GM23338 (cell line): ENCODE data around the gene PSMD5. TPM values are rescaled to one million over a fixed set of nuclear protein-coding genes. Genes with fewer than 3 reads are reported as not detected.

Experiments used
- ATAC-seq: fragments of 200-7000 bp; cut with Tn5 transposase; 3 replicates; pipeline ENCODE4 v1.9.1; 2020
- DNase-seq: peaks from one replicate; pipeline ENCODE4 v3.0.0-alpha.2; 2015; ENCODE audit warnings: low spot score
- H2AFZ ChIP-seq: fragments of 200-600 bp; sonication (generic); 2 replicates; pipeline ENCODE4 v1.8.0; 2016; ENCODE audit warnings: antibody characterized with exemption, mild to moderate bottlenecking, moderate library complexity
- H3F3A ChIP-seq: fragments of 200-600 bp; sonication (generic); replicated peaks from 2 replicates; pipeline ENCODE4 v1.8.0; 2017; ENCODE audit warnings: antibody characterized with exemption, mixed run types, low read depth
- H3K27ac ChIP-seq: fragments of 200-600 bp; sonication (generic); 2 replicates; pipeline ENCODE4 v1.6.1; 2016; ENCODE audit warnings: low read depth
- H3K27me3 ChIP-seq: fragments of 200-600 bp; sonication (generic); 2 replicates; pipeline ENCODE4 v1.8.0; 2016; ENCODE audit warnings: mild to moderate bottlenecking, mixed run types, moderate library complexity; ENCODE audit not compliant: insufficient read depth
- H3K36me3 ChIP-seq: fragments of 200-600 bp; sonication (generic); 2 replicates; pipeline ENCODE4 v1.8.0; 2016; ENCODE audit warnings: mild to moderate bottlenecking; ENCODE audit not compliant: insufficient read depth
- H3K4me1 ChIP-seq: fragments of 200-600 bp; sonication (generic); 2 replicates; pipeline ENCODE4 v1.8.0; 2016; ENCODE audit warnings: mild to moderate bottlenecking, moderate library complexity; ENCODE audit not compliant: insufficient read depth
- H3K4me2 ChIP-seq: fragments of 200-600 bp; sonication (generic); 2 replicates; pipeline ENCODE4 v1.7.1; 2017; ENCODE audit warnings: mixed run types
- H3K4me3 ChIP-seq: fragments of 200-600 bp; sonication (generic); 2 replicates; pipeline ENCODE4 v1.6.1; 2016; ENCODE audit warnings: mixed run types
- H3K79me2 ChIP-seq: fragments of 200-600 bp; sonication (generic); replicated peaks from 2 replicates; pipeline ENCODE4 v1.8.0; 2017; ENCODE audit warnings: mild to moderate bottlenecking; ENCODE audit not compliant: insufficient read depth
- H3K9me2 ChIP-seq: fragments of 200-600 bp; sonication (generic); 2 replicates; pipeline ENCODE4 v1.8.0; 2017; ENCODE audit not compliant: insufficient read depth
- H4K20me1 ChIP-seq: fragments of 200-600 bp; sonication (generic); replicated peaks from 2 replicates; pipeline ENCODE4 v1.8.0; 2017; ENCODE audit warnings: mild to moderate bottlenecking; ENCODE audit not compliant: insufficient read depth
- H3K27ac Mint-ChIP-seq: 2 replicates; pipeline ENCODE4 v1.8.0; 2020; ENCODE audit warnings: inconsistent platforms, mild to moderate bottlenecking, moderate library complexity, mixed read lengths
- H3K27me3 Mint-ChIP-seq: 3 replicates; pipeline ENCODE4 v1.8.0; 2022; ENCODE audit warnings: low read depth, mild to moderate bottlenecking, moderate library complexity, mixed read lengths, inconsistent platforms; ENCODE audit not compliant: insufficient read depth, poor library complexity
- H3K36me3 Mint-ChIP-seq: 3 replicates; pipeline ENCODE4 v1.8.0; 2021; ENCODE audit warnings: low read depth, mild to moderate bottlenecking, inconsistent platforms, moderate library complexity, mixed read lengths
- H3K4me1 Mint-ChIP-seq: 3 replicates; pipeline ENCODE4 v1.8.0; 2020; ENCODE audit warnings: mild to moderate bottlenecking, inconsistent platforms, mixed read lengths
- H3K4me3 Mint-ChIP-seq: 3 replicates; pipeline ENCODE4 v1.8.0; 2021; ENCODE audit warnings: moderate library complexity, mild to moderate bottlenecking, inconsistent platforms, mixed read lengths
- H3K9me3 Mint-ChIP-seq: 3 replicates; pipeline ENCODE4 v1.8.0; 2020; ENCODE audit warnings: moderate library complexity, mild to moderate bottlenecking, inconsistent platforms, mixed read lengths
- CREB1 ChIP-seq: fragments of 250-450 bp; sonication (Bioruptor Pico); IDR thresholded peaks from 2 replicates; pipeline ENCODE4 v1.5.0; 2020; ENCODE audit warnings: low read depth, mild to moderate bottlenecking, moderate library complexity
- EZH2 ChIP-seq: fragments of 200-600 bp; sonication (generic); IDR thresholded peaks from one replicate; pipeline ENCODE4 v1.8.0; 2017; ENCODE audit warnings: antibody characterized with exemption, mild to moderate bottlenecking, low read depth; ENCODE audit not compliant: unreplicated experiment
- EZH2phosphoT487 ChIP-seq: fragments of 200-600 bp; sonication (generic); IDR thresholded peaks from one replicate; pipeline ENCODE4 v1.8.1; 2018; ENCODE audit warnings: antibody characterized with exemption; ENCODE audit not compliant: unreplicated experiment
- JUNB ChIP-seq: IDR thresholded peaks from one replicate; pipeline ENCODE4 v1.6.1; 2016; ENCODE audit warnings: antibody characterized with exemption; ENCODE audit not compliant: unreplicated experiment
- NANOG ChIP-seq: IDR thresholded peaks from 2 replicates; pipeline ENCODE4 v1.6.1; 2016; ENCODE audit warnings: antibody characterized with exemption, borderline replicate concordance
- POLR2AphosphoS5 ChIP-seq: IDR thresholded peaks from 2 replicates; pipeline ENCODE4 v1.6.1; 2016; ENCODE audit warnings: antibody characterized with exemption, low read depth
- STAT1 ChIP-seq: IDR thresholded peaks from one replicate; pipeline ENCODE4 v1.6.1; 2016; ENCODE audit warnings: antibody characterized with exemption; ENCODE audit not compliant: unreplicated experiment
- ZNF114 ChIP-seq: fragments of 250-450 bp; sonication (Bioruptor Pico); IDR thresholded peaks from 2 replicates; pipeline ENCODE4 v1.5.0; 2020; ENCODE audit warnings: mild to moderate bottlenecking, moderate library complexity
- ZNF331 ChIP-seq: fragments of 250-450 bp; sonication (Bioruptor Pico); IDR thresholded peaks from 2 replicates; pipeline ENCODE4 v1.5.0; 2020; ENCODE audit warnings: low read depth, mild to moderate bottlenecking, moderate library complexity
- polyA plus RNA-seq: library from polyadenylated mRNA; unstranded; fragments of >200 nt; fragmentation: Nextera tagmentation; extraction: Ambion mirVana; gene quantifications from 2 replicates; pipeline ENCODE4 v1.2.1, GENCODE V29; 2016
- total RNA-seq: library from RNA; depleted of rRNA; stranded (reverse); fragments of >200 nt; shearing (Covaris generic); gene quantifications from 2 replicates; pipeline ENCODE4 v1.2.3, GENCODE V29; 2014
- TF ChIP-seq, protein P1 (sequence below): fragments of 250-450 bp; sonication (Bioruptor Pico); IDR thresholded peaks from 2 replicates; pipeline ENCODE4 v1.5.0; 2020; ENCODE audit warnings: mild to moderate bottlenecking, moderate library complexity
- TF ChIP-seq, protein P2 (sequence below): IDR thresholded peaks from 2 replicates; pipeline ENCODE4 v1.6.1; 2016; ENCODE audit warnings: antibody characterized with exemption
- TF ChIP-seq, protein P3 (sequence below), 2 experiments: fragments of 200-600 bp in 1 of 2; sonication (generic) in 1 of 2; conservative IDR thresholded peaks; 2 replicates each; pipeline versions ENCODE4 v1.5.1 to v1.6.1; 2016 to 2017; ENCODE audit warnings: antibody characterized with exemption in 2 of 2, low read depth in 2 of 2, mild to moderate bottlenecking in 2 of 2, moderate library complexity in 1 of 2

Gene PSMD5
- total and polyA plus RNA-seq, 2 experiments from 2014 or later: 23.9 to 40.5 TPM

DNA sequence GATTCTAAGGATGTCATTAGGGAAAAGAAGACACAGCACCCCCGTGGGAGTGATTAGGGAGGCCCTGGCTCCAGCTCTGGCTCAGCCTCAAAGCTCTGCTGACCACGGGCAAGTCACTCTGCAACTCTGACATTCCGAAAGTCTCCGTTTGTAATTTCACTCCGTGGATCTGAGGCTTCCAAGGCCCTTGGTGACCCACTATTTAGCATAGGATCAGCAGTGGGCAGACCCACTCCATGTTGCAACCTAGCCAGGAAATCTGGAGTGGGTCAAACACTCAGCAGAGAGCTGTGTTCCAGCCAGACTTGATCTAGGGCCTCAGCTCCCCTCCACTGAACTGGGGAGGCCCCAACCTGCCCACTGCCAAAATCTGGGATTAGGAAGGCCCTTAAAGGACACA, 22.5 kb upstream of the PSMD5 start (continued):
- TF ChIP-seq, protein P1, sequence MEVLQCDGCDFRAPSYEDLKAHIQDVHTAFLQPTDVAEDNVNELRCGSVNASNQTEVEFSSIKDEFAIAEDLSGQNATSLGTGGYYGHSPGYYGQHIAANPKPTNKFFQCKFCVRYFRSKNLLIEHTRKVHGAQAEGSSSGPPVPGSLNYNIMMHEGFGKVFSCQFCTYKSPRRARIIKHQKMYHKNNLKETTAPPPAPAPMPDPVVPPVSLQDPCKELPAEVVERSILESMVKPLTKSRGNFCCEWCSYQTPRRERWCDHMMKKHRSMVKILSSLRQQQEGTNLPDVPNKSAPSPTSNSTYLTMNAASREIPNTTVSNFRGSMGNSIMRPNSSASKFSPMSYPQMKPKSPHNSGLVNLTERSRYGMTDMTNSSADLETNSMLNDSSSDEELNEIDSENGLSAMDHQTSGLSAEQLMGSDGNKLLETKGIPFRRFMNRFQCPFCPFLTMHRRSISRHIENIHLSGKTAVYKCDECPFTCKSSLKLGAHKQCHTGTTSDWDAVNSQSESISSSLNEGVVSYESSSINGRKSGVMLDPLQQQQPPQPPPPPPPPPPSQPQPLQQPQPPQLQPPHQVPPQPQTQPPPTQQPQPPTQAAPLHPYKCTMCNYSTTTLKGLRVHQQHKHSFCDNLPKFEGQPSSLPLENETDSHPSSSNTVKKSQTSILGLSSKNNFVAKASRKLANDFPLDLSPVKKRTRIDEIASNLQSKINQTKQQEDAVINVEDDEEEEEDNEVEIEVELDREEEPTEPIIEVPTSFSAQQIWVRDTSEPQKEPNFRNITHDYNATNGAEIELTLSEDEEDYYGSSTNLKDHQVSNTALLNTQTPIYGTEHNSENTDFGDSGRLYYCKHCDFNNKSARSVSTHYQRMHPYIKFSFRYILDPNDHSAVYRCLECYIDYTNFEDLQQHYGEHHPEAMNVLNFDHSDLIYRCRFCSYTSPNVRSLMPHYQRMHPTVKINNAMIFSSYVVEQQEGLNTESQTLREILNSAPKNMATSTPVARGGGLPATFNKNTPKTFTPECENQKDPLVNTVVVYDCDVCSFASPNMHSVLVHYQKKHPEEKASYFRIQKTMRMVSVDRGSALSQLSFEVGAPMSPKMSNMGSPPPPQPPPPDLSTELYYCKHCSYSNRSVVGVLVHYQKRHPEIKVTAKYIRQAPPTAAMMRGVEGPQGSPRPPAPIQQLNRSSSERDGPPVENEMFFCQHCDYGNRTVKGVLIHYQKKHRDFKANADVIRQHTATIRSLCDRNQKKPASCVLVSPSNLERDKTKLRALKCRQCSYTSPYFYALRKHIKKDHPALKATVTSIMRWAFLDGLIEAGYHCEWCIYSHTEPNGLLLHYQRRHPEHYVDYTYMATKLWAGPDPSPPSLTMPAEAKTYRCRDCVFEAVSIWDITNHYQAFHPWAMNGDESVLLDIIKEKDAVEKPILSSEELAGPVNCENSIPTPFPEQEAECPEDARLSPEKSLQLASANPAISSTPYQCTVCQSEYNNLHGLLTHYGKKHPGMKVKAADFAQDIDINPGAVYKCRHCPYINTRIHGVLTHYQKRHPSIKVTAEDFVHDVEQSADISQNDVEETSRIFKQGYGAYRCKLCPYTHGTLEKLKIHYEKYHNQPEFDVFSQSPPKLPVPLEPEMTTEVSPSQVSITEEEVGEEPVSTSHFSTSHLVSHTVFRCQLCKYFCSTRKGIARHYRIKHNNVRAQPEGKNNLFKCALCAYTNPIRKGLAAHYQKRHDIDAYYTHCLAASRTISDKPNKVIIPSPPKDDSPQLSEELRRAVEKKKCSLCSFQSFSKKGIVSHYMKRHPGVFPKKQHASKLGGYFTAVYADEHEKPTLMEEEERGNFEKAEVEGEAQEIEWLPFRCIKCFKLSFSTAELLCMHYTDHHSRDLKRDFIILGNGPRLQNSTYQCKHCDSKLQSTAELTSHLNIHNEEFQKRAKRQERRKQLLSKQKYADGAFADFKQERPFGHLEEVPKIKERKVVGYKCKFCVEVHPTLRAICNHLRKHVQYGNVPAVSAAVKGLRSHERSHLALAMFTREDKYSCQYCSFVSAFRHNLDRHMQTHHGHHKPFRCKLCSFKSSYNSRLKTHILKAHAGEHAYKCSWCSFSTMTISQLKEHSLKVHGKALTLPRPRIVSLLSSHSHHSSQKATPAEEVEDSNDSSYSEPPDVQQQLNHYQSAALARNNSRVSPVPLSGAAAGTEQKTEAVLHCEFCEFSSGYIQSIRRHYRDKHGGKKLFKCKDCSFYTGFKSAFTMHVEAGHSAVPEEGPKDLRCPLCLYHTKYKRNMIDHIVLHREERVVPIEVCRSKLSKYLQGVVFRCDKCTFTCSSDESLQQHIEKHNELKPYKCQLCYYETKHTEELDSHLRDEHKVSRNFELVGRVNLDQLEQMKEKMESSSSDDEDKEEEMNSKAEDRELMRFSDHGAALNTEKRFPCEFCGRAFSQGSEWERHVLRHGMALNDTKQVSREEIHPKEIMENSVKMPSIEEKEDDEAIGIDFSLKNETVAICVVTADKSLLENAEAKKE (CRISPR knock-in tag): no peak
- TF ChIP-seq ZNF114: no peak
- no peak for TF ChIP-seq CREB1 (CRISPR knock-in tag)
- TF ChIP-seq ZNF331 (CRISPR knock-in tag): no peak
- TF ChIP-seq EZH2: no peak
- no peak for TF ChIP-seq NANOG
- no peak for TF ChIP-seq JUNB
- no peak for TF ChIP-seq STAT1
- no peak for TF ChIP-seq EZH2phosphoT487
- TF ChIP-seq, protein P2, sequence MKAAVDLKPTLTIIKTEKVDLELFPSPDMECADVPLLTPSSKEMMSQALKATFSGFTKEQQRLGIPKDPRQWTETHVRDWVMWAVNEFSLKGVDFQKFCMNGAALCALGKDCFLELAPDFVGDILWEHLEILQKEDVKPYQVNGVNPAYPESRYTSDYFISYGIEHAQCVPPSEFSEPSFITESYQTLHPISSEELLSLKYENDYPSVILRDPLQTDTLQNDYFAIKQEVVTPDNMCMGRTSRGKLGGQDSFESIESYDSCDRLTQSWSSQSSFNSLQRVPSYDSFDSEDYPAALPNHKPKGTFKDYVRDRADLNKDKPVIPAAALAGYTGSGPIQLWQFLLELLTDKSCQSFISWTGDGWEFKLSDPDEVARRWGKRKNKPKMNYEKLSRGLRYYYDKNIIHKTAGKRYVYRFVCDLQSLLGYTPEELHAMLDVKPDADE: no peak

DNA sequence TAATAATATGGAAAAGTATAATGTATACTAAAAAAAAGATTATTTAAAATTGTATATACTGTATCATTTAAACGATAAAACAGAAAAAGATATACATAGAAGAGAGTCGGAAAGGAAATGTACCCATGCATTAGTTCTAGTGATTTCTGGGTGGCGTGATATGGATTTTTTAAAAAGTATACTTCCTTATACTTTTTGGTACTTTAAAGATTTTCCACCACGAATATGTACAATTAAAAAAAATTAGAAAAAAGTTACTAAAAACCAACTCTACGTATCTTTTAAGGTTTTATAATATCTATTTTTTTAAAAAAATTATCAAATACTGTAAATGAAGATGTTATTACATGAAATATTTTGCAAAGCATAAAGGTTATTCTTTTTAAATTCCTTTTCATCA, 22.0 kb upstream of the PSMD5 start:
- Mint-ChIP-seq H3K27ac (no peak overlapping the region), H3K9me3 (no peaks in the 10 kb centered on the region), H3K27me3 (peaks cover 8% of the 10 kb centered on the region), H3K36me3 (peaks cover 11% of the 10 kb centered on the region), H3K4me3 (no peak overlapping the region), H3K4me1 (peaks cover 12% of the 10 kb centered on the region)
- Histone ChIP-seq H3K79me2 (no peaks in the 10 kb centered on the region), H3K36me3 (no peaks in the 10 kb centered on the region; the same call in 1 of the 2 replicates), H3K4me3 (no peak overlapping the region), H3F3A (peaks cover 2% of the 10 kb centered on the region; the same call in 1 of the 2 replicates), H3K9me2 (no peaks in the 10 kb centered on the region), H3K27ac (no peak overlapping the region), H3K4me1 (peaks cover 3% of the 10 kb centered on the region), H3K4me2 (no peak overlapping the region), H3K27me3 (no peaks in the 10 kb centered on the region), H2AFZ (no peak overlapping the region), H4K20me1 (no peaks in the 10 kb centered on the region; the same call in 1 of the 2 replicates)
- DNase-seq (no peak), ATAC-seq (no peak)
- TF ChIP-seq CREB1 (CRISPR knock-in tag) (no peak), EZH2 (no peak), POLR2AphosphoS5 (no peak), STAT1 (no peak), EZH2phosphoT487 (no peak)
- TF ChIP-seq, protein P3, sequence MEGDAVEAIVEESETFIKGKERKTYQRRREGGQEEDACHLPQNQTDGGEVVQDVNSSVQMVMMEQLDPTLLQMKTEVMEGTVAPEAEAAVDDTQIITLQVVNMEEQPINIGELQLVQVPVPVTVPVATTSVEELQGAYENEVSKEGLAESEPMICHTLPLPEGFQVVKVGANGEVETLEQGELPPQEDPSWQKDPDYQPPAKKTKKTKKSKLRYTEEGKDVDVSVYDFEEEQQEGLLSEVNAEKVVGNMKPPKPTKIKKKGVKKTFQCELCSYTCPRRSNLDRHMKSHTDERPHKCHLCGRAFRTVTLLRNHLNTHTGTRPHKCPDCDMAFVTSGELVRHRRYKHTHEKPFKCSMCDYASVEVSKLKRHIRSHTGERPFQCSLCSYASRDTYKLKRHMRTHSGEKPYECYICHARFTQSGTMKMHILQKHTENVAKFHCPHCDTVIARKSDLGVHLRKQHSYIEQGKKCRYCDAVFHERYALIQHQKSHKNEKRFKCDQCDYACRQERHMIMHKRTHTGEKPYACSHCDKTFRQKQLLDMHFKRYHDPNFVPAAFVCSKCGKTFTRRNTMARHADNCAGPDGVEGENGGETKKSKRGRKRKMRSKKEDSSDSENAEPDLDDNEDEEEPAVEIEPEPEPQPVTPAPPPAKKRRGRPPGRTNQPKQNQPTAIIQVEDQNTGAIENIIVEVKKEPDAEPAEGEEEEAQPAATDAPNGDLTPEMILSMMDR (conservative IDR thresholded peaks at IDR 0.05; ENCODE audit: low read depth in 2 of 2): no peak
